Cerebellar nuclear complex (tissue), 1 donor: ENCODE measurements around the gene RASGEF1C.

Experiments used
- DNase-seq, 2 experiments: peaks; one replicate each; lab custom pipeline; 2025; lab: John Stamatoyannopoulos, UW

The RASGEF1C gene

DNA sequence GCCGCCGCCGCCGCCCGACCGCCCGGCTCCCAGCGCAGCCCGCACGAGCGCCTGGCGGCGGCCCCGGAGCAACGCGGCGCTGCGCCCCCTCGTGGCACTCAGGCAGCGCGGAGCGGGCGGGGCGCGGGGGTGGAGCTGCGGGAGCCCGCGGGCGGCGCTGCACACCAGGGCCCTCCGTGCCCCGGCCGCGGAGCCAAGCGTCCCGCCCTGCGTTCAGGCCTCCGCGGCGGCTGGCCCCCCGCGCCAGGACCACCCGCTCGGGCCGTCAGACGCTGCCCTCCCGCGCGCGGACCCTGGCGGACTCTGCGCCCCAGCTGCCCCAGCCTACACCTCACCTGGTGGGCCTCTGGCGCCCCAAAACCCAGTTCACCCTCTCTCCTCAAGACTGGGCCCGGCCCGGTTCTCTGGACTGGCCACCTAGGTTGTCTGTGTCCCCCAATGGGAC lies at the start of gene RASGEF1C:
Gene RASGEF1C, minus strand, starts transcription at position 75 of the 445 bp plus-strand sequence. CDS start 71,159 bp downstream, outside the sequence.
- DNase-seq, result no peak

DNA sequence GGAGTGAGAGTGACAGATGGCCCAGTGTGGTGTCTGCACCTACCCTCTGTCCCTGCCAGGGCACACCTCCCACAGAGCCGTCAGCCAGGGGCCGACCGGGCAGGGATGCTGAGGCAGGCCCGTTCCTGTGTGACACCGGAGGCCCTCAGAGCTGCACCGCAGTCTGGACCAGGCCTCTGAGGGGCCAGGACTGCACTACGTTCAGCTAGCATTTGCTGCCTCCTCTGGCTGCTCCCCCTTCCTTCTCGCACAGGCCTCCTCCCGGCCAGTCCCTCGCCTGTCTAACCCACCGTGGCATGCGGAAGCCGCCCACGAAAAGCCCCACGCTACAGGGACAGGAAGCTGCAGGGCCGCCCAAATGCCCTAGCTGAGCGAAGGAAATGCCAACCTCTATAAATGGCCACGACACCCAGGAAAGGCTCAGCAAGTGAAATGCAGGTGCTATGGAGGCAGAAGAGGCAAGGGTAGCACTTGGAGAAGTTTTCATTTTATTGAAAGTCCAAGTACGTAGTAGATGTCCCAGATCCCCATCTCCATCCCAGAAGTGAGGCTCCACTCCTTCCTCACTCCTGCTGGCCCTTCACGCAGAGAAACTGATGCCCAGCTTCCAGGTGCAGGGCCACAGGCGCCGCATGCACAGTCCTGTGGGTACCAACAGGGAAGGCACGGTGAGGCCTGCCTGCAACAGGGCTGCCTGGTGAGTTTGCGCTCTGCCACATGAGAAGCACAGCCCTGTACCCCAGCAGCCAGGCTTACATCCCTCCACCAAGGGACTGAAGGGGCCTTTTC lies 44.2 kb upstream of the RASGEF1C start:
- DNase-seq, result no peak

DNA sequence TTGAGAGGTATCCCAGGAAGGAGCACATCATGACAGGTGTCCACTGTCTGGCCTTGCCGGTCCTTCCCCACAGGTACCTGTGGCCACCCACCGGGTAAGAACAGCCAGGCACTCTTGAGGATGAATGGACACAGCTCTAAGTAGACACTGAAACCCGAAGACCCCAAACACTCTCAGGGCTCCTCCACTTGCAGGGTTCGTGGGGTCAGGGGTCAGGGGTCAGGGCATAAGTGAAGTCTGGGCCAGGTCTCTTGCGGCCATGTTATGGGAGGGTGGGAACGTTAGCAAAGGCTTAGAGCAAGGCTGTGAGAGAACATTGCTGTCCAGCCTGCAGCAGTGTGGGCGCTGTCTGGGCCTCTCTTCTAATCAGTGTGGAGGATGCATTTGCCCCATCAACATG lies 42.9 kb upstream of the RASGEF1C start:
- DNase-seq, result no peak

DNA sequence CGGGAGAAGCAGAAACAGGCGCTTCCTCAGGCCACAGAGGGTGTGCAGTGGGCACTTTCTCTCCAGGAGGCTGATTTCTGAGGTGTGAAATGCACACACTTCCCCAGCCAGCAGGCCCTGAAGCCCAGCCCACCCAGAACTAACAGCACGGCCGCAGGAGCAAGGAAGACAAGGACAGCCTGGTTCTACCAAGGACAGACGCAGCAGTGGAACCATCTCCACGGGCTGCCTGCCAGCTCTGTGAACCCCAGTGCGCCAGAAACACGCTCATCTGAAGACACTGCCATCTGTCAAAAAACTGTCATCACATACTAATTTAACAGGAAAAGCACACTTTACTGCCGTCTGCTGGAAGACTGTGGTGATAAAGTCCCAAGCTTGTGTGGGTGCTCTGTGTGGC lies 42.1 kb upstream of the RASGEF1C start:
- DNase-seq, result peak; percentile 42 to 86

DNA sequence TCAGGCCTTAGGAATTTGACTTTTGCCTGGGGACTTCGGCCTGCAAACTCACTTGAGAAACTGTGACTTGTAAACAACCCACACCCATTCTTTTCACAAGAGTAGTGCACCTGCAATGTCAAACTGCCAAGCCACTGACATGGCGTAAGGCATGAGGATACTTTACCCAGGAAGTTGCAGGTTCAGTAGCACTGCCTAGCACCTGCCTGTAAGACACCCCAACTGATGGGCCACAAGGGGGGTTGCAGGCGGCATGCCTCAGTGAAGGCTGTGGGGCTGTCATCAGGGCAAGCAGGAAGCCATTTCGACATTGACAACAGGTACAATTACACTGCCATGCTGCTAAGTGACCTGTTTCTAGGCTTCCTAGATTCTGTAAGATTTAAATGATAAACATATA lies 41.3 kb upstream of the RASGEF1C start:
- DNase-seq, result no peak

DNA sequence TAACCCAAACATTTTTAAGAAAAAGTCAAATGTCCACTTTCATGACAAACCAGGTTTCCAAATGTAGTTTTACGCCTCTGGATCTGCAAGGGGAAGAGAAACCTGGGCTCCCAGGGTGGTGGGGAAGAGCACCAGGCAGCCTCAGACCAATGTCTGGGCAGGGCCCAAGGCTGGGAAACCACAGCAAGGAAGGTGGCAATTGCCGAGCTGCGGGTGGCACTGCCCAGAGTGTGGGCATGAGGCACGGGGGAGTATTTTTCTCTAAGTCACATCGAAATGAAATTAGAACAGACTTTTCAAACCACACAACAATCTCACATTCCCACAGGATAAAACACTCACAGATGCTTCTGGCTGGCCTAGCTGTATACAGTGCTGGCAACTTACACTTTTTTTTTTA lies 32.6 kb upstream of the RASGEF1C start:
- DNase-seq, result no peak

DNA sequence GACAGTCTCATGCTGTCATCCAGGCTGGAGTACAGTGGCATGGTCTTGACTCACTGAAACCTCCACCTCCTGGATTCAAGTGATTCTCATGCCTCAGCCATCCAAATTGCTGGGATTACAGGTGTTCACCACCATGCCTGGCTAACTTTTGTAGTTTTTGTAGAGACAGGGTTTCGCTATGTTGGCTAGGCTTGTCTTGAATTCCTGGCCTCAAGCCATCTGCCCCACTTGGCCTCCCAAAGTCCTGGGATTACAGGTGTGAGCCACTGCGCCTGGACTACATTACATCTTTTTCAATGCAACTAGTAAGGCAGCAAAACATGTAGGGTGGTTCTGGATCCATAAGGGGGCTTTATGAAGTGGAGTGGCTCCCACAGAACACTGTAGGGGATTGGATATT lies 29.6 kb upstream of the RASGEF1C start:
- DNase-seq, result no peak

DNA sequence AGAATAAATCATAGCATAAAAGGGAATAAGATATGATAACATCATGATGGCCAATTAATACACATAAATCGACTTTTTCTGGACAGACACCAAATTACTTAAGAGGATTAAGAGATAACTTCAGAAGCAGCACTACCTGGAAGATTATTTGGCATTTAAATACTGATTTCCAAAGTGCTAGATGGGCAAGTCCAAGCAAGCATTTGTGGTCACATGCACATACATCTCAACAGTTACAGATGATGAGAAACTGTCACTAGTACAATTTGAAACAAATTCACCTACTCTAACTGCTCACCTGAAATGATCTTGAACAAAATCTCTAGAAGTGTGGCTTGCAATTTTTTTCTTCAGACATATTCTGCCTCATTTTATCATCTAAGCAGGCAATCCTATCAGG lies 26.8 kb upstream of the RASGEF1C start:
- no peak for DNase-seq

DNA sequence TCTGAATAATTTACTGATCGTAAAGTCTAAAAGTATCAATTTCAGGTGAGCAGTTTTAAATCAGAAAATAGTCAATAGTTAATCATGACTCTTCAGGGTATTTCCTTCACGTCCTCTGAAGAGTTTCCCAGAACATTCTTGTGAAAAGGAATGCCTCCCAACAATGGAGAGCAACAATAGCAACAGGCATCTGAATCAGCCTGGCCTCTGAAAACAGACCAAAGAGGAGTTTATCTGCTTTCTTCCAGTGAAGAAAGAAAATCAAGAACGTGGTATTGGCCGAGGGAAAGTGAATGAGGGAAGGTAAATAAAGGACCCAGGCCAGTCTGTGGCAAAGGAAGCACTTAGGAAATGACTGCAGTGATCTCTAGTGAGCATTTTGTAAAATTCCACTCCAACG lies 26.1 kb upstream of the RASGEF1C start:
- no peak for DNase-seq

DNA sequence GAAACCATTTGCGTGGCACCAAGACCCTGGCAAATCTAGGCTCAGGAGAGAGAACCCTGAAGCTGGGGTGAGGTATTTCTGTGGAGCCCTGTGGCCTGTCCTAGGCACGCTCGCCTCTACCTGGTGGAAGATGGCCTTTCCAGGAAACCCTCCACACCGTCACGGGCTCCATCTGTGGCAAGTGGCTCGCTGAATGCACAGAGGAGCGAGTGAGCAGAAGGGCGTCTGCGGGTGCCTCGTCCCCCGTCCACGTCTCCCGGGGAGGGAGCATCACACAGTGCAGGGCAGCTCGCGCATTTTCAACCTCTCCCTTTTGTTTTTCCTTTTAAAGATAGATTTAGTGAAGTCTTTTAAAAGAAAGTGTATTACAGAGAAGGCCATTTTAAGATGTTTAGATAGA lies 25.3 kb upstream of the RASGEF1C start:
- DNase-seq, result no peak

DNA sequence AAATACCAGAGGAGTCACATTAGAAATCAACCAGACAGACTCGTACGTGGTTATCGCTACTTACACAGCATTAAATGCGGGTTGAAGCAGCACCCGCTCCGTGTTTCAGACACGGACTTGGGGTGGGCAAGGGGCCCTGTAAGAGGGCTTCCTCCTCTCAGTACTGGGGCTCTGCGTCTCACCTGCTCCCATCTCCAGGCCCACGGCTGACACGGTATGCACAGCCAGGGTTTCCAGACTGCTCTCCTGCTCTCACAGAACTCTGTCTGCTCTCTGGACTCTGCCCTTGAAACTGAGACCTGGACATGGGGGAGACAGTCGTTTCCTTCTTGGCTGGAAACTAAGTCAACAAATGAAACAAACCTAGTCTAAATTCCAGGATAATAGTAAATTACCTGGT lies 24.7 kb upstream of the RASGEF1C start:
- no peak for DNase-seq

DNA sequence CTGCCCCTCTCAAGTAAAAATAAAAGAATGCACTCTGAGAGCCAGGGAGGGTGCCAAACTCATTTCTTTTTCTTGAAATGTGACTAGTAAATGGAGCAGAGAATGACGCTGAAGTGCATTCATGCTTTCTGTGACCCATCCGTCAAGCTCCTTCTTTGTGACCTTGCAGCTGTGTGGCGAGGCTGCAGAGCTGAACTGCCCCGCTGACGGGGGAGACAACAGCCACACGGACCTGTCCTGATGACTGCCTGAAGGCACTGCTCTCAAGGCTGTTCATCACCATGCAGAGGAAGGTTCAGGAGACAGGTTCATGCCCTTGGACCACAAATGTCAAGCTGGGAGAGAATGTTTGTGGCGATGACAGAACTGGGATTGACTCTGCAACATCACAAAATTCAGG lies 21.0 kb upstream of the RASGEF1C start:
- no peak for DNase-seq

DNA sequence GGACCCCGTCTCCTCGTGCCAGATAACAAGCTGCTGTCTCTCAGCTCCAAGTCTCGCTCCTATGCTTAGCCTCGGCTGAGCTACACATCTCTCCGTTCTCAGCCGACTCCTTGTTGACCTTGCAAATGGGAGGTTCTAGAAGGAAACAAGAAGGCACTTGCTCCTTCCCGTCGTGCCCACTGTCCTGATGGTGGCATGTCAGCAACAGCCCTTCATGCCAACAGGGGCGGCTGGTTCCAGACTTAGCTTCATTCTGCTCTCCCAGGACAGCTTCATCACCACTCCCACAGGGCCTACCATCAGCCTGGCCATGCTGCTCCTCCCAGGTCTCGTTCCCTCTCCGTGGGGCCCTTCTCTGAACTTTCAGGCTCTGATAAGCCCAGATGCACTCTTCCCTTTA lies 13.0 kb upstream of the RASGEF1C start:
- no peak for DNase-seq

DNA sequence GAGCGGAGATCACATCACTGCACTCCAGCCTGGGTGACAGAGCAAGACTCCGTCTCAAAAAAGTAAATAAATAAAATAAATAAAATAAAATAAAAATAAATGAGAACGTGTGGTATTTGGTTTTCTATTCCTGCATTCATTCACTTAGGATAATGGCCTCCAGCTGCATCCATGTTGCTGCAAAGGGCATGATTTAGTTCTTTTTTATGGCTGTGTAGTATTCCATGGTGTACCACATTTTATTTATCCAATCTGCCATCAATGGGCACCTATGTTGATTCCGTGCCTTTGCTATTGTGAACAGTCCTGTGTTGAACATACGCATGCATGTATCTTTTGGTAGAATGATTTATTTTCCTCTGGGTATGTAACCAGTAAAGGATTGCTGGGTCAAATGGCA lies 8.8 kb upstream of the RASGEF1C start:
- no peak for DNase-seq

DNA sequence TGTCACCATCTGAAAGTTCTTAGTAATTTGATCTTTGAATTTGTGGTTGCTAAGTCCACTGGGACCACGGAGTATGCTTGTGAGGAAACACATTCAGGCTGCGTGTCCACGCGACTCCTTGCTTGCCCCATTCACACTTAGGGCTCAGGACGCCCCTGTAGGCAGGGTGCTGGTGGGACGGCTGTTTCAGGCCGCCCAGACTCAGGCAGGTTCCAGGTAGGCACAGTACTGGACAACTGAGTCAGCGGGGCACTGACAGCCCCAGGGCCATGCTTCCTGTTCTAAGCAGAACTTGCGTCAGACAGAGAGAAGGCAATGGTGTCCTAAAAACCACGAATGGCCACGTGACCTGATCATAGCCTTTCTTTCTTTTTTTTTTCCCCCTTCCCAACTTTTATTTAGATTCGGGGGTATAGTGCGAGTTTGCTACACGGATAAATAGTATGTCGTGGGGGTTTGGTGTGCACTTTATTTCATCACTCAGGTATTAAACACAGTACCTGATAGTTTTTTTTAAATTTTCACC lies 7.7 kb upstream of the RASGEF1C start:
- DNase-seq, result no peak

DNA sequence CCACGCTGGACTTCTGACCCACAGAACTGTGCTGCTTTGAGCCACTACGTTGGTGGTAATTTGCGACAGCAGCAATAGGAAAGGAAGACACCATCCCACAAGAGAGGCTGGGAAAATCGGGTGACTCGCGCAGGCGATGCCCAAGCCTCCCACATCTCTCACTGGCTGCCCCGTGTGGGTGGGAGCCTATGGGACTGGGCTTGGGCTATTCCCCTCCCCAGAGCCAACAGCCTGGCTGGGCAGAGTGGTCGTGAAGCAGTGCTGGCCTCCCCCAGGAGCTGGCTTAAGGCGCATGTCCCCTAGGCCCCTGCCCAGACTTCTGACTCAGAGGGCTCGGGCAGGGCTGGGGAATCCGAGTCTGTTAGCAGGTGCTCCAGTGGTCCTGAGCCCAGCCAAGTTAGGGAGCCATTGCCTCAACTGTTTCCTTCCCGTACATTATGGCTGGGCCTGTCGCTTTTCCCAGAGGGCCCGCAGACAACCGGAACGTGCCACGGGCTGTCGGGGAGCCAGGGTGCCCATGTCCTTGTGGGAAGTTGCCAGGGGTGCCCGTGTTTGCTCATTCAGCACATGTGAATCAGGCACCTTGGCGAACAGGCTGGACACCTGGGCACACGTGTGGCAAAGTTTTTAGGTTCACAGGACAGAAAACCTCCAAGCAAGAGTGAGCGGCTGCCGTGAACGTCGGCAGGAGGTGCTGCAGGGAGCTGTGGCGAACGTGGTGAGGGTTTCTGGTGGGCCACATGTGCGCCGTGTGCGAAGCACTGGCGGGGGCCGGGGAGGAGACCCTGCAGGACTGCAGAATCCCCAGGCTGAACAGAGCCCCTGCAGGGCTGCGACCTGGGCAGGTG lies 7.0 kb upstream of the RASGEF1C start:
- DNase-seq, result no peak

DNA sequence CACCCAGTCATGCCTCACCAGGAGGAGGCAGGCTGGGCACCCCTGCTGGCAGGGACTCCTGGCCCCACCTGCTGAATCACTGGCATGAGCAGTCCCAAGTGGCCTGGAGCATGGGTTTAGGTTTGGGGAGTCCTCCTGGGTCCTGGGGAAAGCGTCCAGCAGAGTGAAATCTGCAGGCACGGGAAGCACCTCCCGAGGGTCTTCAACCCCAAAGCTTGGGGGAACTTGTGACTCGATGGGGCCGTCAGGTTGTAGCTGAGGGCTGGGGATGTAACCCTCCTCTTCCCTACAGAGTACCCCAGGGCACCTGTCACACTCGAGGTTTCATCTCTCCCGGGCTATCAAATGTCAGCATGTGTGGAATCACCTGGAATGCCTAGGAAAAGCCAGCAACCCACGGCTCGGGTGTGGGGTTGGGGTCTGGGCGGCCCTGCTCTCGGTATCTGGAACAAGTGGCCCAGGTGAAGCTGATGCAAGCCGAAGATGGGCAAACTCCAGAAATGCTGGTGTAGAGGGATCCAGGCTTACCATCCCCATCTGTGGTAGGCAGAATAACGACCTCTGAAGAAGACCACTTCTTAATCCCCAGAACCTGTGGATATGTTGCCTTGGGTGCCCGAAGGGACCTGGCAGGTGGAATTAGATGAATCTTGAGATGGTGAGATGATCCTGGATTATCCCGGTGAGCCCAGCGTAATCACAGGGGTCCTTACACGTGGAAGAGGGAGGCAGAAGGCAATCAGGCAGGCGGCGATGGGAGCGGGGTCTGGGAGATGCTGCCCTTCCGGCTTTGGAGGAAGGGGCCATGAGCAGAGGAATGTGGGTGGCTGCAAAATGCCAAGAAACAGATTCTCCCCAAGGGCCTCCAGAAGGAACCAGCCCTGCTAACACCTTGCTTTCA lies 6.1 kb upstream of the RASGEF1C start:
- no peak for DNase-seq

DNA sequence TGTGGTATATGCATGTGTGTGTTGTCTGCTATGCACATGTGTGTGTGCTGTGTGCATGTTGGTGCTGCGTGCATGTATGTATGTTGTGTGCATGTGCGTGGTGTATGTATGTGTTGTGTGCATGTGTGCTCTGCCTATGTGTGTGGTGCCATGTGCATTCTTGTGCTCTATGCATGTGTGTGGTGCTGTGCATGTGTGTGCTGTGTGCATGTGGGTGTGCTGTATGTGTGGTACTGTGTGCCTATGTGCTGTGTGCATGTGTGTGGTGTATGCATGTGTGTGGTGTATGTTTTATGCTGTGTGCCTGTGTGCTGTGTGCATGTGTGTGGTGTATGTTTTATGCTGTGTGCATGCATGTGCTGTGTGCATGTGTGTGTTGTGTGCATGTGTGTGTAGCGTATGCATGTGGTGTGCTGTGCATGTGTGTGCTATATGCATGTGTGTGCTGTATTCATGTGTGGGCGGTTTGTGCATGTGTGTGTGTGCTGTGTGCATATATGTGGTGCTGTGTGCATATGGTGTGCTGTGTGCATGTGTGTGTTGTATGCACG lies 4.7 kb upstream of the RASGEF1C start:
- DNase-seq, result no peak

DNA sequence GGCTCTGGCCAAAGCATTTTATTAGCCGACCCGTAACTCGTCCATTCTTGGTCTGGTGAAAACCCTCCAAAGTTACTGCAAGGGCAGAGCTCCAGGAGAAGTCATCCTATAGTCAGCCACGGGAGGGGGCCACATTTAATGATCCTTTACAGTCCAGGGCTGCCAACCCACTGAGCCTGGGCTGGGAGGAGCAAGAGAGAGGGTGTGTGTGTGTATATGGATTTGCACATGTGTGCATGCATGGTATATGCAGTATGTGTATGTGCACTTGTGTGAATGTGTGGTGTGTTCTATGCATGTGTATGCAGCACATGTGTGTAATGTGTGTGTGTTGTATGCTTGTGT lies 4.2 kb upstream of the RASGEF1C start:
- DNase-seq, result no peak

DNA sequence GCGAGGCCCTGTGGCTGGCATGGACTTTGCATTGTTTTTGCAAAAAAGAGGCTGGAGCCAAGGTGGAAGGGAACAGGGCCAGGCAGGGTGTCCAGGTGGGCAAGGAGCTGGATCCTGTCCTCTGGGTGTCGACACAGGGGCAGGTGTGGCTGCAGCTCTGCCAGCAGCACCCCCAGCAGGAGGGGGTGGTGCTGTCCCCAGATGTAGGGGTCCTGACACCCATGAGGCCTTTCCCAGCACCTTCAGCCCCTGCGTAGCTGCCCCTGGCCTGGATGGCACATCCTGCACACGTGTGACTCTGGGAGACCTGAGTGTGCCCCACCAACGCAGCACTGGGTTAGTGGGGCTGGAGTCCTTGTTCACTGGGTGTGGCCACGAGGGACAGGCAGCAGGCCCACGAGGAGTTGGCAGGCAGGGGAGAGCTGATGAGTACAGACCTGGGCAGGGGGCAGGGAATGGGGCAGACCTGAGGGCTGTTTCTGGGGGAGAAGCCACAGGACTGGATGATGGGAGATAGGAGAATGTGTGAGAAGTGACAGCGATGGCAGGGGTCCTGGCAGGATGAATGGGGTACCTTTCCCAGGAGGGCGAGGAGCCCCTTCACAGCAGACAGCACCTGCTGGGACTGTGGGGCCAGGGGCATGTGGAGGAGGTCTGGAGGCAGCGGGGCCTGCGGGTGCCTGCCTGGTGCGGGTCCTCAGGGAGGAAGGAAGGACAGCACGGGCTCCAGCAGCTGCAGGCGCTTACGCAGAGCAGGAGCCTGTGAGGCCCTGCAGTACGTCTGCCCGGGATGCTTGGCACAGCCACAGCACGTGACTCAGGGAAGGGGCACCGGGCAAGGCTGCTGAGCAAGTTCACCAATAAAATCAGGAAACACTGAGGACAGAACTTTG lies 3.6 kb upstream of the RASGEF1C start:
- DNase-seq, result no peak

DNA sequence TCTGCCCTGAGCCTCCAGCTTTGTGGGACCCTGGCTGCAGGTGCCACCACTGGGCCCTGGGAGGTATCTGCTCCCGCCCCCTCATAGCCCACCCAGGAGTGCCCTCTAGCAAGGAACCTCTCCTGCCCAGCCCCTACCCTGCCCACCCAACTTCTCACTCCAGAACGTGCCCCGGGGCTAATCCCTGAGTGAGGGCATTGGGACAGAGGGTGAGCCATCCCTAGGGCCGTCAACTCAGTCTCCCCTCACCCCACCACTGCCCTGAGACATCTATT lies 2.7 kb upstream of the RASGEF1C start:
- DNase-seq, result no peak
